ENCODE data around the gene PLXNA4.

DNA sequence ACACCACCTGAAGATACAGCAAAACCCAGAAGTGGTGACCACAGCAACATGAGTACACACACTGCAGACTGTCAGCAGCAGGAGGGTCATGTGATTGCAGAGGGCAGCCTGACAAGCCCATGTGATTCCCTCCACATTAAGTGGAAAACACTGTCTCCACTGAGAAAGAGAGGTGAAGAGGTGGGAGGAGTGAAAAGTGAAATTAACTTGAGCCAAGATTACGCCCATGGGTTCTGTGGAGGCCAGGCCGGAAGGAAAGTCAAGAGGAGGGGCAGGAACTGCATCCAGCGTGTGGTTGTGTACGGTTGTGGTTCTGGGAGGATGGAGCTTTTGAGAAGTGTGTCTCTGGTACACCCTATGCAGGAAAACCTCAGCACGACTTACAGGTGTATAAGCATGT, 138.5 kb downstream of the PLXNA4 start:
- no peak for TF ChIP-seq POLR2AphosphoS5 (IDR thresholded peaks at IDR 0.05)
- TF ChIP-seq, protein P1, sequence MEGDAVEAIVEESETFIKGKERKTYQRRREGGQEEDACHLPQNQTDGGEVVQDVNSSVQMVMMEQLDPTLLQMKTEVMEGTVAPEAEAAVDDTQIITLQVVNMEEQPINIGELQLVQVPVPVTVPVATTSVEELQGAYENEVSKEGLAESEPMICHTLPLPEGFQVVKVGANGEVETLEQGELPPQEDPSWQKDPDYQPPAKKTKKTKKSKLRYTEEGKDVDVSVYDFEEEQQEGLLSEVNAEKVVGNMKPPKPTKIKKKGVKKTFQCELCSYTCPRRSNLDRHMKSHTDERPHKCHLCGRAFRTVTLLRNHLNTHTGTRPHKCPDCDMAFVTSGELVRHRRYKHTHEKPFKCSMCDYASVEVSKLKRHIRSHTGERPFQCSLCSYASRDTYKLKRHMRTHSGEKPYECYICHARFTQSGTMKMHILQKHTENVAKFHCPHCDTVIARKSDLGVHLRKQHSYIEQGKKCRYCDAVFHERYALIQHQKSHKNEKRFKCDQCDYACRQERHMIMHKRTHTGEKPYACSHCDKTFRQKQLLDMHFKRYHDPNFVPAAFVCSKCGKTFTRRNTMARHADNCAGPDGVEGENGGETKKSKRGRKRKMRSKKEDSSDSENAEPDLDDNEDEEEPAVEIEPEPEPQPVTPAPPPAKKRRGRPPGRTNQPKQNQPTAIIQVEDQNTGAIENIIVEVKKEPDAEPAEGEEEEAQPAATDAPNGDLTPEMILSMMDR (IDR thresholded peaks at IDR 0.05): no peak

Measured in prostate gland (tissue), 2 donors.